ENCODE data around the gene CHM. TPM values are rescaled to one million over a fixed set of nuclear protein-coding genes. Genes with fewer than 3 reads are reported as not detected.

The CHM gene
- total RNA-seq, 1 experiment from 2014 or later, result 27.4 TPM

DNA sequence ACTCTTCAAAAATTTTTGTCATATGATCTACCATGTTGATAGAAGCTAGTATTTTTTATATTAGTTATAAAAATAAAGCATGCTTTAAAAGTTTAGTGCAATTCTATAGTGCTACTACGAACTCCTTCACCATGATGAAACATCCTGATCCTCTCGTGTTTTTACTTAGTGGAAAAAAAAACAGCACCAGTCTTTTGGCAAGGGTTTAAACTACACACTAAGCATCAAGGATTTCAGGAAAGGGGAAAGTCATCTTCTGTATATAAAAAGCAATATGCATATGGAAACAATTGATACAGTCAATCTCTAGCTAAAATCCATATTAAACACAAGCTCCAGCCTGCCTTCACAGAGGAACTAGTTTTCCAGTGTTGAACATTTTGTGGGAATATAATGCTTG, 18.7 kb downstream of the CHM start:
- no TSS peak for BruUV-seq (replicated peaks)
- Histone ChIP-seq H3K4me3 (ENCODE audit: low read depth, low read length, poor library complexity, severe bottlenecking) (no peak overlapping the region), H3K9me3 (ENCODE audit: low read depth, low read length, poor library complexity, severe bottlenecking) (no peaks in the 10 kb centered on the region), H3K27ac (ENCODE audit: low read depth, low read length, poor library complexity, severe bottlenecking) (no peak overlapping the region), H3K36me3 (ENCODE audit: insufficient read depth, low read length, poor library complexity, severe bottlenecking) (no peaks in the 10 kb centered on the region), H3K27me3 (replicated peaks; ENCODE audit: insufficient read depth, low read depth, low read length, poor library complexity) (no peaks in the 10 kb centered on the region), H3K4me1 (ENCODE audit: insufficient read depth, low read length, poor library complexity, severe bottlenecking) (peaks cover 4% of the 10 kb centered on the region)
- TF ChIP-seq EZH2 (IDR thresholded peaks at IDR 0.05; ENCODE audit: borderline replicate concordance, low read depth, low read length, poor library complexity, severe bottlenecking) (no peak), CTCF (conservative IDR thresholded peaks at IDR 0.05; ENCODE audit: low read depth, low read length) (no peak)
- CTCF ChIA-PET, result no interaction called here
- no peak for DNase-seq (ENCODE audit: low spot score)
- intact Hi-C loops (cut with micrococcal nuclease; ENCODE audit: unreplicated experiment), result no loop called here
- POLR2A ChIA-PET (ENCODE audit: low non-redundant PET), result no interaction called here

DNA sequence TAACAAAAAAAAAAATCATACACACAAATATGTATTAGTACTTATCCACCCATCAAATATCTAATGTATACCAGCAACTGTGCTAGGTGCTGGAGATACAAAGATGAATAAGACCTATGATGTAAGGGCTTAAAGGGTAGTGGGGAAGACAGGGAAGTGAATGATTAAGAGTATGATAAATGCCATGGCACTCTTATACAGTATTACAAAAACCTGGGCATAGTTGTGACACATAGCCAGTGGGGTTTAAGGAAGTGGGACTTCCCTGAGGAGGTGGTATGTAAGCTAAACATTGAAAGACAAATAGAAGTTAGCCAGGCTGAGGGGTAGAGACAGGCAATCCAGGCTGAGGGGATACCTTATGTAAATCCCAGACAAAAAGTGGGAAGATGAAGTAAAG, 23.5 kb downstream of the CHM start:
- Histone ChIP-seq H3K27me3 (replicated peaks; ENCODE audit: insufficient read depth, low read depth, low read length, poor library complexity) (no peaks in the 10 kb centered on the region), H3K27ac (ENCODE audit: low read depth, low read length, poor library complexity, severe bottlenecking) (no peak overlapping the region), H3K9me3 (ENCODE audit: low read depth, low read length, poor library complexity, severe bottlenecking) (no peaks in the 10 kb centered on the region), H3K4me1 (ENCODE audit: insufficient read depth, low read length, poor library complexity, severe bottlenecking) (peaks cover under 1% of the 10 kb centered on the region), H3K4me3 (ENCODE audit: low read depth, low read length, poor library complexity, severe bottlenecking) (no peak overlapping the region), H3K36me3 (ENCODE audit: insufficient read depth, low read length, poor library complexity, severe bottlenecking) (no peaks in the 10 kb centered on the region)
- no peak for DNase-seq (ENCODE audit: low spot score)
- TF ChIP-seq CTCF (conservative IDR thresholded peaks at IDR 0.05; ENCODE audit: low read depth, low read length) (no peak), EZH2 (IDR thresholded peaks at IDR 0.05; ENCODE audit: borderline replicate concordance, low read depth, low read length, poor library complexity, severe bottlenecking) (no peak)
- intact Hi-C loops (cut with micrococcal nuclease; ENCODE audit: unreplicated experiment), result no loop called here
- ChIA-PET POLR2A (ENCODE audit: low non-redundant PET) (no interaction called here), CTCF (no interaction called here)
- BruUV-seq (replicated peaks), result no TSS peak

DNA sequence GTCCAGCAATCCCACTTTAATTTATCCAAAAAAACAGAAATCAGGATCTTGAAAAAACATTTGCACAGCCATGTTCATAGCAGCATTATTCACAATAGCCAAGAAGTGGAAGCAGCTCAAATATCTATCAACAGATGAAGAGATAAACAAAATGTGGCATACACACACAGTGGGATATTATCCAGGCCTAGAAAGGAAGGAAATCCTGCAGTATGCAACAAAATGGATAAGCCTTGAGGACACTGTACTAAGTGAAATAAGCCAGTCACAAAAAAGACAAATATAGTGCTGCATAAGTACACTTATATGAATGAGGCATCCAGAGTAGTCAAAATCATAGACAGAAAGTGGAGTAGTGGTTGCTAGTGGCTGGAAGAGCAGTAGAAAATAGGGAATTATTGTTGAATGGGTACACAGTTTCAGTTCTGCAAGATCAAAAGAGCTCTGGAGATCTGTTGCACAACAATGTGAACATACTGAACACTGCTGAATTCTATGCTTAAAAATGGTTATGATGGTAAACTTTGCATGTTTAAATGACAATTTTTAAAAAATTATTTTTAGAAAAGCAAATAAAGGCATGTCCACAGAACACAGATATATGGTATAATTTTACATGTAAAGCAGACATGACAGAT, 25.6 kb downstream of the CHM start:
- POLR2A ChIA-PET (ENCODE audit: low non-redundant PET), result no interaction called here

More for the DNA sequence above, 25.6 kb downstream of the CHM start:
- no peaks in the 10 kb centered on the region for H3K27me3 ChIP-seq (replicated peaks; ENCODE audit: insufficient read depth, low read depth, low read length, poor library complexity)
- no peaks in the 10 kb centered on the region for H3K36me3 ChIP-seq (ENCODE audit: insufficient read depth, low read length, poor library complexity, severe bottlenecking)
- no peak for DNase-seq (ENCODE audit: low spot score)
- intact Hi-C loops (cut with micrococcal nuclease; ENCODE audit: unreplicated experiment), result no loop called here
- no peak for TF ChIP-seq CTCF (conservative IDR thresholded peaks at IDR 0.05; ENCODE audit: low read depth, low read length)
- no peak for TF ChIP-seq EZH2 (IDR thresholded peaks at IDR 0.05; ENCODE audit: borderline replicate concordance, low read depth, low read length, poor library complexity, severe bottlenecking)
- no peaks in the 10 kb centered on the region for H3K4me1 ChIP-seq (ENCODE audit: insufficient read depth, low read length, poor library complexity, severe bottlenecking)
- H3K27ac ChIP-seq (ENCODE audit: low read depth, low read length, poor library complexity, severe bottlenecking), result no peak overlapping the region
- BruUV-seq (replicated peaks), result no TSS peak
- no peaks in the 10 kb centered on the region for H3K9me3 ChIP-seq (ENCODE audit: low read depth, low read length, poor library complexity, severe bottlenecking)
- CTCF ChIA-PET, result no interaction called here
- no peak overlapping the region for H3K4me3 ChIP-seq (ENCODE audit: low read depth, low read length, poor library complexity, severe bottlenecking)

All from A673 (cell line).